IMR-90 (cell line): Measurements from ENCODE around the gene NPLOC4. TPM values are rescaled to one million over a fixed set of nuclear protein-coding genes. Genes with fewer than 3 reads are reported as not detected.
A peak's percentile ranks its signal among the peaks of the same experiment; 100 is the strongest.

ENCODE experiments used
- ATAC-seq: fragments of 200-7000 bp; cut with Tn5 transposase; 2 replicates; pipeline ENCODE4 v1.9.1; 2020; ENCODE audit warnings: low read depth, mild to moderate bottlenecking, moderate library complexity
- BruUV-seq: library from RNA; stranded (reverse); fragments of 400-500 nt; replicated peaks from 2 replicates; lab custom pipeline; 2021; lab: Mats Ljungman, UMichigan
- CTCF ChIA-PET: fragments of 300-600 bp; formaldehyde crosslinking; extraction: SDS; loops from one replicate; lab custom pipeline; 2021; ENCODE audit warnings: antibody characterized with exemption; lab: Yijun Ruan, JAX
- POLR2A ChIA-PET: fragments of 300-600 bp; sonication (Branson Sonifier 250); formaldehyde crosslinking; loops from one replicate; lab custom pipeline; 2022; ENCODE audit warnings: antibody characterized with exemption; ENCODE audit not compliant: unreplicated experiment; lab: Charles Lee
- DNase-seq: peaks from one replicate; pipeline ENCODE4 v3.0.0; 2013
- H2AFZ ChIP-seq: replicated peaks from 2 replicates; pipeline ENCODE3; 2013; ENCODE audit warnings: low read length, mild to moderate bottlenecking; ENCODE audit not compliant: poor library complexity
- H2AK5ac ChIP-seq: 2 replicates; pipeline ENCODE4 v1.6.1; 2013; ENCODE audit warnings: low read depth, low read length, inconsistent platforms
- H2AK9ac ChIP-seq: replicated peaks from 2 replicates; pipeline ENCODE3; 2013; ENCODE audit warnings: mild to moderate bottlenecking, low read depth, low read length, moderate library complexity; ENCODE audit not compliant: poor library complexity
- H2BK120ac ChIP-seq: 2 replicates; pipeline ENCODE4 v1.6.1; 2013; ENCODE audit warnings: low read depth, low read length, inconsistent platforms
- H2BK15ac ChIP-seq: 3 replicates; pipeline ENCODE4 v1.6.1; 2013; ENCODE audit warnings: low read depth, low read length, inconsistent platforms
- H2BK20ac ChIP-seq: 2 replicates; pipeline ENCODE4 v1.6.1; 2013; ENCODE audit warnings: low read depth, mild to moderate bottlenecking, inconsistent platforms, low read length, moderate library complexity
- H2BK5ac ChIP-seq: 2 replicates; pipeline ENCODE4 v1.6.1; 2013; ENCODE audit warnings: mild to moderate bottlenecking, low read depth, low read length, inconsistent platforms; ENCODE audit not compliant: poor library complexity, severe bottlenecking
- H3K14ac ChIP-seq: replicated peaks from 2 replicates; pipeline ENCODE4 v1.6.1; 2013; ENCODE audit warnings: low read depth, low read length, inconsistent platforms
- H3K18ac ChIP-seq: 2 replicates; pipeline ENCODE4 v1.6.1; 2013; ENCODE audit warnings: low read depth, low read length, control low read depth
- H3K23ac ChIP-seq: 2 replicates; pipeline ENCODE4 v1.6.1; 2013; ENCODE audit warnings: low read depth, low read length, inconsistent platforms
- H3K27ac ChIP-seq: 2 replicates; pipeline ENCODE4 v1.5.1; 2013; ENCODE audit warnings: mild to moderate bottlenecking, control low read depth, low read length; ENCODE audit not compliant: insufficient read depth
- H3K27me3 ChIP-seq: 2 replicates; pipeline ENCODE4 v1.6.1; 2013; ENCODE audit warnings: low read length; ENCODE audit not compliant: control insufficient read depth, insufficient read depth
- H3K36me3 ChIP-seq: 2 replicates; pipeline ENCODE4 v1.6.1; 2013; ENCODE audit warnings: low read length, mixed read lengths; ENCODE audit not compliant: control insufficient read depth, insufficient read depth
- H3K4ac ChIP-seq: 2 replicates; pipeline ENCODE4 v1.6.1; 2013; ENCODE audit warnings: low read depth, low read length, inconsistent platforms
- H3K4me1 ChIP-seq: 2 replicates; pipeline ENCODE4 v1.6.1; 2013; ENCODE audit warnings: low read length, mixed read lengths; ENCODE audit not compliant: control insufficient read depth, insufficient read depth
- H3K4me2 ChIP-seq: 2 replicates; pipeline ENCODE4 v1.6.1; 2013; ENCODE audit warnings: low read depth, mild to moderate bottlenecking, control low read depth, low read length, moderate library complexity
- H3K4me3 ChIP-seq: 2 replicates; pipeline ENCODE4 v1.5.1; 2013; ENCODE audit warnings: low read depth, mild to moderate bottlenecking, control low read depth, low read length, moderate library complexity; ENCODE audit not compliant: insufficient read depth
- H3K56ac ChIP-seq: 2 replicates; pipeline ENCODE4 v1.6.1; 2013; ENCODE audit warnings: low read length, inconsistent platforms; ENCODE audit not compliant: insufficient read depth; ENCODE audit errors: extremely low read depth
- H3K79me1 ChIP-seq, 2 experiments: 2 replicates each; pipeline ENCODE4 v1.6.1; 2013; ENCODE audit warnings: low read length in 2 of 2, inconsistent platforms in 1 of 2, low read depth in 1 of 2
- H3K9ac ChIP-seq: 2 replicates; pipeline ENCODE4 v1.6.1; 2013; ENCODE audit warnings: low read depth, low read length, control low read depth
- H3K9me1 ChIP-seq: 2 replicates; pipeline ENCODE4 v1.6.1; 2013; ENCODE audit warnings: low read length, inconsistent platforms; ENCODE audit not compliant: insufficient read depth
- H3K9me3 ChIP-seq: 2 replicates; pipeline ENCODE4 v1.6.1; 2013; ENCODE audit warnings: low read length; ENCODE audit not compliant: control insufficient read depth, insufficient read depth
- H4K20me1 ChIP-seq: 2 replicates; pipeline ENCODE4 v1.6.1; 2013; ENCODE audit warnings: low read length, inconsistent platforms; ENCODE audit not compliant: insufficient read depth
- H4K5ac ChIP-seq: 2 replicates; pipeline ENCODE4 v1.6.1; 2013; ENCODE audit warnings: mild to moderate bottlenecking, low read depth, low read length, control low read depth
- H4K8ac ChIP-seq, 2 experiments: 2 replicates each; pipeline ENCODE4 v1.6.1; 2013; ENCODE audit warnings: low read depth in 2 of 2, low read length in 2 of 2, control low read depth in 1 of 2, inconsistent platforms in 1 of 2
- H4K91ac ChIP-seq: 2 replicates; pipeline ENCODE4 v1.6.1; 2013; ENCODE audit warnings: low read depth, low read length, inconsistent platforms; ENCODE audit not compliant: insufficient read depth
- MAZ ChIP-seq: IDR thresholded peaks from 2 replicates; pipeline ENCODE4 v1.6.1; 2012; ENCODE audit warnings: low read depth, mild to moderate bottlenecking, low read length, improper control_type of control experiment, moderate library complexity, borderline replicate concordance
- POLR2A ChIP-seq: IDR thresholded peaks from 2 replicates; pipeline ENCODE4 v1.6.1; 2012; ENCODE audit warnings: mild to moderate bottlenecking, low read depth, low read length
- WGBS, 2 experiments: methylation state at CpG; one replicate each; pipeline versions ENCODE4 v1.1.5 to v1.1.7; 2013; ENCODE audit warnings: missing lambda C conversion rate in 2 of 2; ENCODE audit not compliant: insufficient read length in 1 of 2; ENCODE audit errors: extremely low coverage in 2 of 2; 5-methylcytosine and 5-hydroxymethylcytosine counted together
- dilution Hi-C: fragments of 300-500 bp; cut with HindIII; formaldehyde crosslinking; loops from one replicate; pipeline ENCODE4 v1.14.3; 2018; ENCODE audit warnings: low sequenced_read_pairs; ENCODE audit not compliant: unreplicated experiment
- in situ Hi-C: fragments of 300-500 bp; cut with MboI; formaldehyde crosslinking; loops from 3 replicates; pipeline ENCODE4 v1.14.3; 2019; ENCODE audit warnings: low sequenced_read_pairs, inconsistent platforms, mixed read lengths
- intact Hi-C: fragments of 100-400 bp; cut with micrococcal nuclease; formaldehyde crosslinking; loops from 2 replicates; pipeline ENCODE4 v1.10.0; 2022
- polyA plus RNA-seq, 3 experiments: library from polyadenylated mRNA; depleted of rRNA; stranded (reverse); fragments of >200 nt; gene quantifications; 2 replicates each; pipeline ENCODE4 v1.2.3, GENCODE V29; 2012; ENCODE audit warnings: low replicate concordance in 1 of 3
- total RNA-seq: library from RNA; depleted of rRNA; stranded (reverse); fragments of >200 nt; gene quantifications from 2 replicates; pipeline ENCODE4 v1.2.3, GENCODE V29; 2012

The NPLOC4 gene
- total and polyA plus RNA-seq, 2 of the 4 experiments (the other 2 are of a cell fraction), result 70.4 to 78.3 TPM

GRCh38 chr17:81511804-81512561 is 124.9 kb downstream of the NPLOC4 start:
- Histone ChIP-seq H3K9me1 (no peaks in the 10 kb centered on the region), H3K27ac (peak overlapping the region; percentile 89), H4K8ac (peak overlapping the region in 1 of 2 experiments; percentile 53; a peak in 1 of 4 replicates), H3K4me3 (peak overlapping the region; percentile 79), H2AK5ac (peak overlapping the region; percentile 49; the same call in 1 of the 2 replicates), H2AFZ (peak overlapping the region; percentile 75), H3K9me3 (no peaks in the 10 kb centered on the region), H3K79me1 (peaks cover 3 to 53% of the 10 kb centered on the region in 2 experiments; a peak in 3 of 4 replicates), H3K14ac (peak overlapping the region; percentile 93), H2BK15ac (no peak overlapping the region), H3K4me2 (peak overlapping the region; percentile 70), H3K4ac (peak overlapping the region; percentile 69), H4K91ac (peak overlapping the region; percentile 39; the same call in 1 of the 2 replicates), H4K5ac (no peak overlapping the region), H2AK9ac (peak overlapping the region; percentile 85), H4K20me1 (peaks cover 64% of the 10 kb centered on the region), H3K36me3 (peaks cover 37% of the 10 kb centered on the region), H3K4me1 (peaks cover 9% of the 10 kb centered on the region), H3K27me3 (no peaks in the 10 kb centered on the region), H3K18ac (peak overlapping the region; percentile 4; the same call in 1 of the 2 replicates), H3K23ac (peak overlapping the region; percentile 86), H2BK120ac (no peak overlapping the region), H2BK20ac (no peak overlapping the region), H2BK5ac (peak overlapping the region; percentile 75), H3K9ac (peak overlapping the region; percentile 98), H3K56ac (peak overlapping the region; percentile 88)
- TF ChIP-seq POLR2A (peak; percentile 18; the same call in 1 of the 2 replicates), MAZ (no peak)
- in situ Hi-C loops, result no loop called here
- CTCF ChIA-PET, result no interaction called here
- dilution Hi-C loops, result no loop called here
- POLR2A ChIA-PET, result interaction anchor here (0.6 to 1.1 kb wide), 8 partner anchors 20 to 167 kb away, joined by 3 to 4 read pairs (median 3); no protein-coding TSS in a partner anchor
- 2% methylated on average over 19 of the region's 62 CpGs; no CpG with 5 or more reads in 1 of the 2 experiments for WGBS, 2 experiments
- ATAC-seq, result peak; percentile 0; the same call in 1 of the 2 replicates
- intact Hi-C loops, result no loop called here
- BruUV-seq, result TSS peak; percentile 87
- no peak for DNase-seq
